HL-60/S4 treated with retinoic acid at 250 ng/mL for 4 days and 3 days (cell line): ENCODE data around the gene ALS2.

Experiments used
- in situ Hi-C: fragments of 300-500 bp; cut with MboI; formaldehyde crosslinking; loops from 2 replicates; pipeline ENCODE4 v1.7.0; 2022; ENCODE audit warnings: low sequenced_read_pairs

ALS2 gene

GRCh38 chr2:201761101-201761500, 19.6 kb downstream of the ALS2 start:
- in situ Hi-C loops: no loop called here

DNA sequence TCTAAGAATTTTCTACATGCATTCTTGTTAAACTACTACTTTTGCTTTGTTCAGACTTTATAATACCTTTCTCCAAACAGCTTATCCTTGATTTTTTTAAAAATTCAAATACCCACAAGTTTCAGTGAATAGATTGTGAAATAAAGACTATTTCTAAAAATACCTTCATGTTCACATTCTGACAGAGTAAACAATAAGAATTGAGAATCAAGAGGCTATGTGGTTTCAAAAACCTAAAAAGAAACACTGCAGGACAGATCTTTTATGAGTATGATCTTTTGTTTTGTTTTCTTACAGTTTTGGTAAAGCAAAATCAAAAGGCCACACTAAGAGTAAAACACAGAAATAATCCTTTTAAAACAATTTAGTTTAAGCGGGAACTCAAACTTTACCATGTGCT, 21.2 kb downstream of the ALS2 start:
- in situ Hi-C loops: no loop called here

GRCh38 chr2:201758873-201759272, 21.9 kb downstream of the ALS2 start:
- in situ Hi-C loops: no loop called here

- in situ Hi-C loops: no loop called here
Observed at GRCh38 chr2:201758234-201758633, 22.5 kb downstream of the ALS2 start.

- in situ Hi-C loops: no loop called here
Observed at GRCh38 chr2:201754717-201755415, 25.9 kb downstream of the ALS2 start.

GRCh38 chr2:201751566-201751965, 29.2 kb downstream of the ALS2 start:
- in situ Hi-C loops: no loop called here

DNA sequence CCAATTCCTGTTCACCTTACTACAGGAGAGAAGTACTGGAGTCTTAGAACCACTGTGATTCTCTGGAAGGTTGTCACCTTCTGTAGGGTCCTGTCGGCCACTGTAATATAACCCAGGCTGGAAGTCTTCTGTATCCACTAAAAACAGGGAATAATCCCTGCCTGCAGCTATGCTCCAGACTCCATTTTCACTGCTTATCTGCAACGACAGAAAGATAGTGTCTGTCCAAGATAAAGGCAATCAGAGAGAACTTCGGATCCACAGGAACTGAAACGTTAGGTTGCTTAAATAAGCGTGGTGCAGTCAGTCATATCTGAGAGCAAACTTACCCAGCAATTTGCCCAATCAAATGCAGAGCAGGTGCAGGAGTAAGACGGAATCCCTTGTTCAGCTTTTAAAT, 34.2 kb downstream of the ALS2 start:
- in situ Hi-C loops: no loop called here

GRCh38 chr2:201735486-201735885, 45.2 kb downstream of the ALS2 start:
- in situ Hi-C loops: no loop called here

- in situ Hi-C loops: no loop called here
Observed at GRCh38 chr2:201734111-201734510, 46.6 kb downstream of the ALS2 start.

GRCh38 chr2:201733544-201733943, 47.2 kb downstream of the ALS2 start:
- in situ Hi-C loops: no loop called here

- in situ Hi-C loops: no loop called here
Observed at GRCh38 chr2:201730651-201731285, 50.0 kb downstream of the ALS2 start.

GRCh38 chr2:201715459-201715858, 65.3 kb downstream of the ALS2 start:
- in situ Hi-C loops: no loop called here

DNA sequence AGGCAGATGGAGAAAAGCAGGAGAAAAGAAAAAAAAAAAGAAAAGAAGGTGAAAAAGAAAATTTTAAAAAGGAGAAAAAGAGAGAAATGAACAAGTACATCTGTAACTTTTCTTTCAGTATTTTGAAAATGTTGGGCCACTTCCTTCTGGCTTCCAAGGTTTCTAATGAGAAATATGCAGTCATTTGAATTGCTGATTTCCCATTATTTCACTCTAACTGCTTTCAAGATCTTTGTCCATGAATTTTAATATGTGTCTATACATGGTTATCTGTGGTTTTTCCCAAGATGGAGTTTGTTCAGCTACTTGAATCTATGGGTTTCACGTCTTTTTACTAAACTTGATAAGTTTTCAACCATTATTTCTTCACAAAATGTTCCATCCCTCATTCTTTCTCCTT, 68.0 kb downstream of the ALS2 start:
- in situ Hi-C loops: no loop called here

DNA sequence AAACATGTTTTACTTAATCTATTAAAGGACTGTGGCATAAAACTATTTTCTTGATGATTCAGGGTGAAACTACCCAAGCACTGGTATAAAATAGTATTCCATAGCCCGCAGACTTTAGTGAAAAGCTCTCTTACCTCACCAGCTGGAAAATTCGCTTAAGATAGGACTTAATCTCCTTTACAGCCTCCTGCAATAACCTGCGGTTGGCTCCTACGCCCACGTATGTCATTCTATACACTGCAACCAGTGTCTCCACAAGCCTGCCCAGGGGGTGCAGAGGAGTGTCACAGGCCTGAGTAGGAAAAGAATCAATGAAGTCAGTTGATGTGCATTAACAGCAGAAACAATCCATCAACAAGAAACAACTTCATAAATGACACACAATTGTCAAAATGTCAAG, 71.0 kb downstream of the ALS2 start:
- in situ Hi-C loops: no loop called here

DNA sequence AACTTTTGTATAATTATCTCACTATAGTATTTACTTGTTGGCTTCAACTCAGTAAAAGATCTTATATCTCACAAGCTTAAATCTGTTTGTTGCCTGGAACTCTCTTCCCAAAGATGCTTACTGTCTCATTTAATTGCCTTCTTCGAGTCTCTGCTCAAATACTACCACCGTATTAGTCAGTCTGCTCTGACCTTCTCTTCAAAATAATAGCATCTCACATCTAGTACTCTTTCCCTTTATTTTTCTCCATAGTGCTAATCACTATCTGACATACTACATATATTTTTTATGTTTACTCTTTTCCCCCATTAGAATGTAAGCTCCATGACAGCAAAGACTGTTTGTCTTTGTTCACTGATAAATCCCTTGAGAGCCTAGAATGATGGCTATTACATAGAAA, 71.7 kb downstream of the ALS2 start:
- in situ Hi-C loops: no loop called here

DNA sequence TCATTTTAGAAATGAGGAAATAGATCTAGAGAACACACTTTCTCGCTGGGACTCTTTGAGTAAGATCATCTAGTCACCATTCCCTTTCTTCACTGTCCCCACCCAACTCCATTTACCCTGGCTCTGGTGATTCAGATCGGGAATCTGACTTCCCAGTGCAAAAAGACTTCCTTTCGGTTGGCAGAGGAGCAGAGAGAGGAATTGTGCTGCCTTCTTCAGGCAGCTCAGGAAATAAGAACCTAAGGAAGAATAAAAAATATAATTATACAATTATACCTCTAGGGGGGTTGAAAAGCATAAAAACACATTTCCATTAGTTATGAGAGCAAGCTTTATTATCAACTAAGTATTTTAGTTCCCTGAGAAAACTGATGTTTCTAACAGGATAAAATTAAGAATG, 73.0 kb downstream of the ALS2 start:
- in situ Hi-C loops: no loop called here

DNA sequence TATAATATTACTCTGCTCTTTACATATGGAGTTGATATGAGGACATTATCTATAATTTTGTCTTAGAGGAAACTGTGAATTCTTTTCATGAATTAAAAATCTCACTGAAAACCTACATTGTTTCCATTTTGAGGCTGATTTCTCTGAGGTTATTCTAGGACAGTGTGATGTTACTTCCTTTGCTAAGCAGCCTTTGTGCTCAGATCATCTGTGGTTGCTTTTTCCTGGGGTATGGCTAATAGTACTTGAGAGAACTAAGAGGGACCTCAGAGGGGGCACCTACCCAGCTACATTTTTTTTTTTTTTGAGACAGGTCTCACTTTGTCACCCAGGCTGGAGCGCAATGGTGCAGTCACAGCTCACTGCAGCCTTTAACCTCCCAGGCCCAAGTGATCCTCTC, 73.6 kb downstream of the ALS2 start:
- in situ Hi-C loops: no loop called here

DNA sequence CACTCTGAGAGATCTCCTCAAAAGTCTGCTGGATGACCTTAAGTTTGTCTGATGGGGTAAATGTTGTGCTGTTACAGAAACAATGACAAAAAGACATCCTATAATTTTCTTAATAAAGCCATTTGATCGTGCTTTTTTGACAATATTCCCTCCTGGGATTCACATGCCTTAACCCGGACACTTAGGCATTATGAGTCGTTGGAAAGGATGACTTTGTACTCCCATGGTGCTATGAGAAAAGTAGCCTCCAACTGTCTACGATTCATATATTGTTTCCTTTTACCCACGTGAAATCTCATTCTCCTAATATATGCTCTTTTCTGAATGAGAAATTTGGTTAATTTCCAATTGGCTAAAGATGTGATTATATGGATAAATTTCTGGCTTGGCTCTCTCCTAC, 76.2 kb downstream of the ALS2 start:
- in situ Hi-C loops: no loop called here

DNA sequence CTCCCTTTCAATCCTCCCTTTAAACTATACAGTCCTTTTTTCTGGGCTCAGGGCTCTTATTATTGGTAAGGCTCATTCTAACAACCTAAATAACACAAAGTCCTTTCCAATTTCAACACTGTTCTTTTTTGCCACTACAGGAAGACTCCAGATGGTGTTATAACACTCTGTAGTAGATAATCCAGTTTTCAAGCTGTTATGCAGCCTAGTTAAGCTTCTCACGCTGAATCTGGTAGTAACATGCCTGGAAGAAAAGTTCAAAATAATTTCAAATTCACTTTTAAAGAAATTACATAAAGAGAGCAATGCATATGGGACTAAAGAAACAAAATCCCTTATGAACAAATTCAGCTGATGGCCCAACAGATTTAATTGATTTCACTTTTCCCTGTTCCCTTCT, 79.1 kb downstream of the ALS2 start:
- in situ Hi-C loops: no loop called here

- in situ Hi-C loops: no loop called here
Observed at GRCh38 chr2:201699416-201699815, 81.3 kb downstream of the ALS2 start.

DNA sequence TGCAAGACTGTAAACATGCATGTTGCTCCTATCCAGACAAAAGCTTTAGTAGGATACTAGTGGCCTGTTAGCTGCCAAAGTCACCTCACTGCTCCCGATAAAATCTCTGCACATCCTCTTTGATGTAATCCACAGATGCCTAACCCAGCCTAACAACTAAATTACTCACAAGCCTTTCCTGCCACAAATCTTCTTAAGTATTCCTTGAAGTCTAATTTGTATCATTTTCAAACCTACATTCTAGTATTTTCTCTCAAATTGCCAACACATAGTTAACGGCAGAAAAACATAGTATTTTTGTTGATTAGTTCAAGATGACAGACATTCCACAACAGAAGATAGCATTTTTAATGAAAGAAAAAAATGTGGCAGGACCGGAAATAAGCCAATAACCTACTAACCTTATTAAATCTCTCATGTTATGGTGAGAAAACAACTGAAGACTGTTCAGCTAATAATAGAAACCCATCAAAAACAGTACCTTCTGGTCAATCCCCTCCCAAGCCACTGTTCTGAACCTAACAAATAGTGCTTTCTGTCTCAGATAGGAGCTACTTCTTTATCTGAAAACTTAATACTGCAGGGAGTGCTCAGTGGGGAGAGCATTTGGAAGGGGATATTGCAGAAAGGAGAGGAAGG, 82.0 kb downstream of the ALS2 start, which contains the start of gene MPP4:
TSS of gene MPP4 (minus strand) at position 57 of the 639 bp plus-strand sequence. CDS start 4,690 bp downstream, outside the sequence.
- in situ Hi-C loops: no loop called here

DNA sequence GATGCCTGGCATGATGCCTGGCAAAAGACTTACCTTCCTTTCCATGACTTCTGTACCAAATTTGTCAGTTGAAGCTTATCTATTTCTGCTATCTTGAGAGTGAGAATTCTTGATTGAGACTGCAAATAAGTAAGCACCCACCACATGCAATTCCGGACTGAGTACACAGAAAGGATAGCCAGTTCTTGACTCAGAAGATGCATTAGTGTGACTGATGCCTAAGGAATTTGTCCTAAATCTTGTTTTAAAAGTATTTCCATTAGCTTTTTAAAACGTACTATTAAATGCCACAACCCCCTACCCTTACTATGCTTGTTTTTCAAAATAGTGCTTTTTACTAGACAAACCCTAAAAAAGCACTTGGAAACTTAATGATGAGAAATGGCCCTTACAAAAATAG, 82.8 kb downstream of the ALS2 start:
- in situ Hi-C loops: no loop called here
